Calu3 (cell line): ENCODE data around the gene HPS5. TPM values are rescaled to one million over a fixed set of nuclear protein-coding genes. Genes with fewer than 3 reads are reported as not detected.
"Not testable (repeated sequence)": the region's sequence is repeated elsewhere in the genome, so short reads cannot be mapped to it uniquely, and the experiment has no call there.

ENCODE experiments used
- BruUV-seq: library from RNA; stranded (reverse); fragments of 400-500 nt; replicated peaks from 2 replicates; lab custom pipeline; 2021; lab: Mats Ljungman, UMichigan
- CTCF ChIA-PET: fragments of 300-600 bp; sonication (Branson Sonifier 250); formaldehyde crosslinking; loops from one replicate; lab custom pipeline; 2022; ENCODE audit warnings: antibody characterized with exemption; lab: Charles Lee
- DNase-seq: peaks from one replicate; pipeline ENCODE4 v3.0.0; 2022
- H3K27ac Mint-ChIP-seq: one replicate; pipeline ENCODE4 v1.8.0; 2022; ENCODE audit warnings: mixed read lengths; ENCODE audit not compliant: unreplicated experiment
- H3K27me3 Mint-ChIP-seq: one replicate; pipeline ENCODE4 v1.8.0; 2022; ENCODE audit warnings: mixed read lengths; ENCODE audit not compliant: unreplicated experiment
- H3K36me3 Mint-ChIP-seq: one replicate; pipeline ENCODE4 v1.8.0; 2022; ENCODE audit warnings: mild to moderate bottlenecking, moderate library complexity, mixed read lengths; ENCODE audit not compliant: insufficient read depth, unreplicated experiment
- H3K4me1 Mint-ChIP-seq: one replicate; pipeline ENCODE4 v1.8.0; 2022; ENCODE audit warnings: mild to moderate bottlenecking, low read depth, mixed read lengths; ENCODE audit not compliant: unreplicated experiment
- H3K4me3 Mint-ChIP-seq: one replicate; pipeline ENCODE4 v1.8.0; 2022; ENCODE audit warnings: mild to moderate bottlenecking, low read depth, moderate library complexity, mixed read lengths; ENCODE audit not compliant: unreplicated experiment
- H3K9me3 Mint-ChIP-seq: one replicate; pipeline ENCODE4 v1.8.0; 2022; ENCODE audit warnings: low read depth, mixed read lengths; ENCODE audit not compliant: unreplicated experiment
- CTCF ChIP-seq: fragments of 200-600 bp; IDR thresholded peaks from one replicate; pipeline ENCODE4 v1.8.0; 2022; ENCODE audit warnings: antibody characterized with exemption; ENCODE audit not compliant: unreplicated experiment
- intact Hi-C: fragments of 100-400 bp; cut with micrococcal nuclease; formaldehyde crosslinking; loops from one replicate; pipeline ENCODE4 v1.10.0; 2022; ENCODE audit not compliant: unreplicated experiment
- total RNA-seq: library from RNA; stranded (reverse); gene quantifications from 2 replicates; pipeline ENCODE4 v1.2.3, GENCODE V29; 2022

The HPS5 gene
- total RNA-seq, 1 experiment from 2014 or later: 26.4 TPM

- H3K4me1 Mint-ChIP-seq: no peaks in the 10 kb centered on the region
- no peaks in the 10 kb centered on the region for H3K27me3 Mint-ChIP-seq
- intact Hi-C loops: no loop called here
- no peak overlapping the region for H3K4me3 Mint-ChIP-seq
- no peak for DNase-seq
- no peak overlapping the region for H3K27ac Mint-ChIP-seq
- H3K36me3 Mint-ChIP-seq: peaks cover 14% of the 10 kb centered on the region
- CTCF ChIA-PET: interaction anchor here (0.6 kb wide), 1 partner anchor 21 kb away, joined by 4 read pairs; no protein-coding TSS in a partner anchor
- no peaks in the 10 kb centered on the region for H3K9me3 Mint-ChIP-seq
- no peak for TF ChIP-seq CTCF
- BruUV-seq: no TSS peak
These were observed 41.4 kb downstream of the HPS5 start for GRCh38 chr11:18280438-18281045.

GRCh38 chr11:18277565-18278271 lies 44.2 kb downstream of the HPS5 start:
- TF ChIP-seq CTCF: no peak
- DNase-seq: no peak
- CTCF ChIA-PET: interaction anchor here (0.6 kb wide), 1 partner anchor 9 kb away, joined by 3 read pairs; no protein-coding TSS in a partner anchor
- H3K27me3 Mint-ChIP-seq: no peaks in the 10 kb centered on the region
- no peaks in the 10 kb centered on the region for H3K4me1 Mint-ChIP-seq
- intact Hi-C loops: no loop called here
- H3K4me3 Mint-ChIP-seq: no peak overlapping the region
- H3K36me3 Mint-ChIP-seq: peaks cover 13% of the 10 kb centered on the region
- BruUV-seq: no TSS peak
- no peaks in the 10 kb centered on the region for H3K9me3 Mint-ChIP-seq
- H3K27ac Mint-ChIP-seq: no peak overlapping the region

- CTCF ChIA-PET: no interaction called here
- Mint-ChIP-seq H3K9me3 (no peaks in the 10 kb centered on the region), H3K36me3 (peaks cover 8% of the 10 kb centered on the region), H3K27me3 (no peaks in the 10 kb centered on the region), H3K4me3 (no peak overlapping the region), H3K4me1 (peaks cover 10% of the 10 kb centered on the region), H3K27ac (no peak overlapping the region)
- no peak for DNase-seq
- intact Hi-C loops: no loop called here
- BruUV-seq: no TSS peak
- no peak for TF ChIP-seq CTCF
These were observed 50.7 kb downstream of the HPS5 start for GRCh38 chr11:18271206-18271605.

GRCh38 chr11:18270102-18270501 lies 51.8 kb downstream of the HPS5 start:
- no TSS peak for BruUV-seq
- H3K36me3 Mint-ChIP-seq: peaks cover 8% of the 10 kb centered on the region
- no peaks in the 10 kb centered on the region for H3K9me3 Mint-ChIP-seq
- H3K4me1 Mint-ChIP-seq: peaks cover 22% of the 10 kb centered on the region
- H3K27ac Mint-ChIP-seq: no peak overlapping the region
- no peak for TF ChIP-seq CTCF
- CTCF ChIA-PET: interaction anchor here (1.0 kb wide), 1 partner anchor 26 kb away, joined by 6 read pairs; no protein-coding TSS in a partner anchor
- no peak overlapping the region for H3K4me3 Mint-ChIP-seq
- no peak for DNase-seq
- intact Hi-C loops: no loop called here
- no peaks in the 10 kb centered on the region for H3K27me3 Mint-ChIP-seq

GRCh38 chr11:18269252-18269651 lies 52.7 kb downstream of the HPS5 start:
- H3K36me3 Mint-ChIP-seq, H3K4me3 Mint-ChIP-seq, H3K27me3 Mint-ChIP-seq, H3K9me3 Mint-ChIP-seq, DNase-seq, H3K27ac Mint-ChIP-seq, intact Hi-C loops, CTCF ChIA-PET, BruUV-seq: not testable (repeated sequence)
- H3K4me1 Mint-ChIP-seq: peaks cover 24% of the 10 kb centered on the region

- TSS peak; percentile 68 for BruUV-seq
- DNase-seq: peak; percentile 8
- H3K9me3 Mint-ChIP-seq, CTCF ChIA-PET, intact Hi-C loops, H3K27me3 Mint-ChIP-seq, H3K36me3 Mint-ChIP-seq: not testable (repeated sequence)
- Mint-ChIP-seq H3K4me1 (peaks cover 31% of the 10 kb centered on the region), H3K27ac (peak overlapping the region; percentile 45), H3K4me3 (peak overlapping the region; percentile 30)
These were observed 54.4 kb downstream of the HPS5 start for GRCh38 chr11:18267335-18268133.
